ENCODE measurements around the gene LRFN4.

Gene LRFN4

DNA sequence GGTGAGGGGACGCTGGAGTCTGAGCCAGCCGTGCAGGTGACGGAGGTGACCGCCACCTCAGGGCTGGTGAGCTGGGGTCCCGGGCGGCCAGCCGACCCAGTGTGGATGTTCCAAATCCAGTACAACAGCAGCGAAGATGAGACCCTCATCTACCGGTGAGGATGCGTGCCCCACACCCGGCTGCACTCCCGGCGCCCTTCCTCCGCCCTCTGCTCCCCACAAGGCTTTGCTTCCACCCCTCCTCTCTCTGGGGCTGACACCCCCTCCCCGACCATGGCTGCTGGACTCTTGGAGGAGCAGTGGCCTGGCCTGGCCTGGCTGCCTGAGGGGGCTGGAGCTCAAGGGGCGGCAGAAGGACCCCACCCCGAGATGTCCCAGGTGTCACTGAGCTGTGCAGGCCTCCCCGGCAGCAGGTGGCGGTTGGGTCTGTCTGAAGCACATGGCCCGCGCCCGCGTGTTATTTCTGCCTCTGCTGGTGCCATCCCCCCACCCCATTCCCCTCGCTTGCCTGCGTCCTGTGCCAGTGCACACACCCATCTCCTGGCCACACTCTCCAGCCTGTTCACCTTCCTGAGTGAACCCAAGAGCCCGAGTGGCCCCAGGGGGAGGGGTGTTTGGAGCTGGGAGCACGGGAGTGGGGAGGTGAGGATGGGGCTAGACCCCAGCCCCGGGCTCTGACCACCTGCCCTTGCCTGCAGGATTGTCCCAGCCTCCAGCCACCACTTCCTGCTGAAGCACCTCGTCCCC is 2.2 kb downstream of the LRFN4 start:
- no peak for DNase-seq

DNA sequence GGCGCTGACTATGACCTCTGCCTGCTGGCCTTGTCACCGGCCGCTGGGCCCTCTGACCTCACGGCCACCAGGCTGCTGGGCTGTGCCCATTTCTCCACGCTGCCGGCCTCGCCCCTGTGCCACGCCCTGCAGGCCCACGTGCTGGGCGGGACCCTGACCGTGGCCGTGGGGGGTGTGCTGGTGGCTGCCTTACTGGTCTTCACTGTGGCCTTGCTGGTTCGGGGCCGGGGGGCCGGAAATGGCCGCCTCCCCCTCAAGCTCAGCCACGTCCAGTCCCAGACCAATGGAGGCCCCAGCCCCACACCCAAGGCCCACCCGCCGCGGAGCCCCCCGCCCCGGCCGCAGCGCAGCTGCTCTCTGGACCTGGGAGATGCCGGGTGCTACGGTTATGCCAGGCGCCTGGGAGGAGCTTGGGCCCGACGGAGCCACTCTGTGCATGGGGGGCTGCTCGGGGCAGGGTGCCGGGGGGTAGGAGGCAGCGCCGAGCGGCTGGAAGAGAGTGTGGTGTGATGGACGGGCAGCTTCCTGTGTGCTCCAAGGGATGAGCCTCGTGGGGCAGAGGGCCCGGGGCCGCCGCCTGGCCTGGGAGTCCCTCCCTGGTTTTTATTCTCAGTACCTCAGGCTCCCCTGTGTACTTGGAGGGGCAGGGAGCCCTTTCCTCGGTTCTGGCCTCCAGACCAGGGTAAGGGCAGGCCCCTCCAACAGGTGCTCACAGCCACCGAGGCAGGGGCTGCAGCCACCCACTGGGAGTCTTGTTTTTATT is 3.0 kb downstream of the LRFN4 start:
- DNase-seq = no peak

DNA sequence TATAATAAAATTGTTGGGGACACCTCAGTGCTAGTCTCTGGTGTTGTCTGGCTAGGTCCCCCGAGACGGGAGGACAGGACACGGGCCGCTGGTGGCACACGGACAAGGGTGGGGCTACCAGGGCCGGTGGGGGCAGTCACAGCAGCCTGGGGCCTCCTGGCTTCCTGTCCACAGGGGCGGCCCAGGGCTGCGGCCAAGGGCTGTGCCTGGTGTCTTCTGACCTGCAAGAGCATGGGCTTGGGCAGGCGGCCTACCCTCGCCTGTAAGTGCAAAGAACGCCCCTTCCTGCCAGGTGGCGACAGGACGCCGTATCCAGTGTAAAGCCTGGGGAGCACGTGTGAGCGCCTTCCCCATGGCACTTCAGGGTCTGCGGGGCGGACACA is 3.6 kb downstream of the LRFN4 start:
- no peak for DNase-seq

DNA sequence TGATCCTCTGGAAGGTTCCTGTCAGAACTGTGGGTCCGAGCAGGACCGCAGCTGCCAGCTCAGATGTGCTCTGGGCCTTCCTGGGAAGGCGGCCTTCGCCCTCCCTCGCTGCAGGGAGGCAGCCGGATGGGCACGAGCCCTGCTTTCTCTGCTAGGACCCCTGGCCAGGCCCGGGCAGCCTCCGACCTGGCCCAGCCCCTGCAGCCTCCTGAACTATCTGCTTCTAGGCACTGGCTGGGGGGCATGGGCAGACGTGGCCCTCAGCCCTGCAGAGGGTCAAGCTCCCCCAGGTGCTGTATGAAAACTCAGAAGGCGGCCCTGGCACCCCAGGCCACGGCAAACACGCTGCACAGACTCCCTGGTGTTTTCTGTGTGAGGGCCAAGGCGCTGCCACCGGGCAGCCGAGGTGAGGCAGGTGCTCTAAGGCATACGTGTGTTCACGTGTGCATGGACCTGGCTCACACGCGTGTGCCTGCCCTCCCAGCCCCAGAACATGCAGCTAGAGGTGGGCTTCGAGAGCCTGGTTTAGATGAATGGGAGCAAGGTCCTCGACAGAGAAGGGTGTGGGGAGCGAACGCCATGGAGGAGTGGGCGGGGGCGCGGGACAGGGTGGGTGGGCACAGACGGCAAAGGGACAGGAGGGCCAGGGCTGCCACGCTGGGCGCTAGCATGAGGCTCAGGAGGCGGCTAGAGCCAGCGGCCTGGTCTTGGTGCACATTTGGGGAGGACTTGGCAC is 4.3 kb downstream of the LRFN4 start:
- DNase-seq = no peak

DNA sequence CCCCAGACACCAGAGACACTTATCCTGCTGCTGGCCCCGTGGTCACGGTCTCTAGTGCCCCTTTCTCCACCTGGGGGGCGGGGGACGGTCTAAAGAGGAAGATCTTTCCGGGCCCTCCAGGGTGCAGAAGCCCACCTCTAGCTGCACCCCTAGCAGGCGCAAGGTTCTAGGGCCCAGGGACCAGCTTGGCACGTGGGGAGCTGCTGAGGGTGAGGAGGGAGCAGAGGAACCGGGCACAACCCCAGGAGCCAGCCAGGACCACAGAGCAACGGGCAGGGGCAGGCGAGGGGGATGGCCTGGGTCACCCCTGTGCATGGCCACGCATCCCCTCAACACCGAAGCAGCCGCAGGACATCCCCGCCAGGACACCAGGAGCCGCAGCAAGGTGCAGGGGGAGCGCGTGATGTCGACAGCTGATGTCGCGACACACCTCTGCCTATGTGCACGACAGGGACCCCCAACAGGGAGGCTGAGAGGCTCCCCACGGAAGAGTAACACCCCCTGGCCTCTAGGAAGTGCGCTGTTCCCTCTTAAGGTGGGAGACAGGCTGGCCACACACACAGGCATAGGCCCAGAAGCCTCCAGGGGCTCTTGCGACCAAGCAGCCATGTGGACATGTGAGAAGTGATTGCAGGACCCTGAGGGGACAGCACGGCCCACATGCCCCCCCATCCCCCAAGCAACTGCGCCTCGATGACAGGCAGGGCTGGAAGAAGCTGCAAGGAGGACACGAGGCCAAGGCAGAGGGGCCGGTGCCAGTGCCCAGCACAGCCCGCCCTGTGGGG is 5.1 kb downstream of the LRFN4 start:
- DNase-seq = no peak

DNA sequence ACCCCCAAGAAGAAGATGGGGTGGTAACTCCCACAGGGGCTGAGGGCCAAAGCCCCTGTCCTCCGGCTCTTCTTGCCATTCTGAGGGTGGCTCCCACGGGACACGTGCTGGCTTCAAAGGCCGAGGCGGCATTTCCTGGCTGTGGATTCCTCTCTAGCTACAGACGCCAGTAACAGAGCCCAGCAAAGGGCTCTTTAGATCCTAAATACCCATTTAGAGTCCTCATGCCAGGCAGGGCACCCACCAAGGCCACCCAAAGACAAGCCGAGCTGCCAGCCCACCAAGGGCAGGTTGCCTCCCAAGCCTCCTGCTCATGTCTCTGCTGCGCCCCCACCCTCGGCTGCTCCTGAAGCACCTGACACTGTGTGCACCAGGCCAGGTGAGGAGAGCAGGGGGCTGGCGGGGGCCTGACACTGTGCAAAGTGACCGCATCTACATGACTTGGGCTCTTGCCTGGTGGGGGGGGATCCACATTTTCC is 5.7 kb downstream of the LRFN4 start:
- DNase-seq = no peak

DNA sequence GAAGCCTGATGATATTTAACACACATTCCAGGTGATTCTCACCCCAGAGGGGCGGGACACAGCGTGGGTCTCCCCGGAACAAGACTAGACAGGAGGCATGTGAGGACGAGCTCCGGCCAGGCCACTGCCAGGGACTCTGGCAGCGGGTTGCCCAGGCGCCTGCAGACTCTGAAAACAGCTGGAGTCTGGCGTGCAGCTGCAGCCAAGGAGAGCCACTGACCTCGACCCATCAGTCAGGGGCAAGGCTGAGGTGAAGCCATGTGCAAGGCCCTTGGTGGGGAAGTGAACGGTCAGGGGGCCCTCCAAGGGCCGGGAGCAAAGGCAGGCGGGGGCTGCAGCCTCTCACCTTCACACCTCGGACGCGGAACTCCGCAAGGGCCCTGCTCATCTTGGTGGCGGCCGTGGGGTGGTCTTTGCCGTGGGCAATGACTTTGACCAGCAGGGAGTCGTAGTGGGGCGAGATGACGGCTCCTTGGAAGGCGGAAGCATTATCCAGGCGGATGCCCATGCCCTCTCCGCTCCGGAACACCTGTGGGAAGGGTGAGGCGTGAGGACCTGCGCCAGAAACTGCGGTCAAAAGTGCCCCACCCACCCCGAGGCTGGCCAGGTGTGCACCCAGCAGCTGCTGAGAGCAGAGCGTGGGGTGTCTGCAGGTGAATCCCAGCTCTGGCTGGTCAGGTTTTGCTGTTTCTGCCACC is 6.7 kb downstream of the LRFN4 start:
- DNase-seq = no peak

DNA sequence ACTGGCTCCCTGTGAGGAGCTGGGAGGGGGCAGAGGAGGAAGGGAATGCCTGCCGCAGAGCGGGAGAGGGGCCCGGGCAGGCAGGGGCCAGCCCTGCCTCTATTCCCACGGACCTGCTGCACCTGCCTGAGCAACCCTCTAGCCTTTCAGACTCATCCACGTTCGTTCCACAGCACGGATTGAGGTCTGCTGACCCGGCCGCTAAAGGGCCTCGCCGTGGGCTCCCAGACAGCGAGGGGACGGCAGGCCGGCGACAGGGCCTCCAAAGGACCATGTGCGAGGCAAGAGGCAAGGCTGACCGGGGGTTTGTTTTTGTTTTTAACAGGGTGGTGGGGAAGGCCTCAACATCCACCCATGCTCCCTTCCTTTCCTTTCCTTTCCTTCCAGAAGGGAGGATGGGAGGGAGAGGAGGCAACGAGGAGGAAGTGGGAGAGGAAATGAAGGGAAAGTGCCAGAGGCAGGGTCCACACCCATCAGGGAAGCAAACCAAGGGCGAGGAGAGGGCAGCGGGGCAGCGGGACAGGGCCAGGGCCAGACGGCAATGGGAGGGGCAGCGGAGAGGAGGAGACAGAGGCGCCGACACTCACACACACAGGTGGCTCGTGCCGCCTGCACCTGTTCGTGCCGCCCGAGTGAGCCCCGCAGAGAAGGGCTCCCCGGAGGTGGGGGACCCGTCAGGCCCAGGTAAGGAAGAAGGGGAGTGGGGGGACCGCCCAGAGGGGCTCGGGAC is 7.5 kb downstream of the LRFN4 start:
- no peak for DNase-seq

DNA sequence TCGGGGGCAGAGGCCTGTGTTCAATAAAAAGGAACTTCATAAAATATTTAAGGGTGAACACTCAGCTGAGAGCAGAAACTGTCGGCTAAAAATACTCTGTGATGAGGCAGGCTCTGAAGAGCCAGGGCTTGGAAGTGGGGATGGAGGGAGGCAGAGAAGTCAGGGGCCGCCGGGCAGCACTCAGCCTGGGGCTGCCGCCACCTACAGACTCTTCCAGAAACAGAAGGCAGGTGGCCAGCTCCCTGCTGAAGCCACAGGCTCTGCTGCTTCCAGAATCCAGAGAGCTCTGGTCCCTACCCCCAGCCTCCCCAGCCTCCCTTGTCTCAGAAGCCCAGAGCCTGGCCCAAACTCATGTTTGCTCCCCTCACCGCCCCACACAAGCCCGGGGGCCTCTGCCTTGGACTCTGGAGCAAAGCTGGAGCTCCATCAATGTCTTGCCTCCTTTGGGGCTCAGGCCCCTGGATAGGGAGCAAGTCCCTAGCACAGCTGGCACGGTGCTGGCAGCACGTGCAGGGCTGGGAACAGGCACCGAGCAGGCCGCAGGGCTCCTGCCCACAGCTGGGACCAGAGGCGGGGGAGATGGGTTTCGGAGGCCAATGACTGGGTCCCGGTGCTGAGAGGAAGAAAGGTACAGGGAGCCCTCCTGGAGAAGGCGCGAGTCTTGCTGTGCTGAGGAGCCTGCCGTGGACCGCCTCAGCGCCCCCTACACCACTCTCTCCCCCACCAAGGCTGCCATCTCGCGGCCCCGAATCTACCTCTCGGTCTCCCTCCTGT is 8.2 kb downstream of the LRFN4 start:
- DNase-seq = no peak

DNA sequence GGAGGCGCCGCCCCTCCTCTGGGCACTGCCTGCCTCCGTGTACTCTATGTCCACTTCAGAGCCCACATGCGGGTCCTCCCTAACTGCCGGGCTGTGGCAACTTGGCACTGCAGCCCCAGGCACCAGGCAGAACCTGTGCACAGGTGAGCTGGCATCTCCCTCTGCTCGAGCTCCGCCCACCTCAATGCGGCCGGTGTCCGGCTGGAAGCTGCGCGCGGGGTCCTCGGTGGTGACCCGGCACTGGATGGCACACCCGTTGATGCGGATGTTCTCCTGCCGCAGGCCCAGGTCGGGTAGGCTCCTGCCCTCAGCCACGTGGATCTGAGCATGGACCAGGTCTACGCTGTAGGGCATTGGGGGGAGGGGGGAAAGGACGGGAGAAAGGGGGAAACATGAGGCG is 9.1 kb downstream of the LRFN4 start:
- DNase-seq = no peak

DNA sequence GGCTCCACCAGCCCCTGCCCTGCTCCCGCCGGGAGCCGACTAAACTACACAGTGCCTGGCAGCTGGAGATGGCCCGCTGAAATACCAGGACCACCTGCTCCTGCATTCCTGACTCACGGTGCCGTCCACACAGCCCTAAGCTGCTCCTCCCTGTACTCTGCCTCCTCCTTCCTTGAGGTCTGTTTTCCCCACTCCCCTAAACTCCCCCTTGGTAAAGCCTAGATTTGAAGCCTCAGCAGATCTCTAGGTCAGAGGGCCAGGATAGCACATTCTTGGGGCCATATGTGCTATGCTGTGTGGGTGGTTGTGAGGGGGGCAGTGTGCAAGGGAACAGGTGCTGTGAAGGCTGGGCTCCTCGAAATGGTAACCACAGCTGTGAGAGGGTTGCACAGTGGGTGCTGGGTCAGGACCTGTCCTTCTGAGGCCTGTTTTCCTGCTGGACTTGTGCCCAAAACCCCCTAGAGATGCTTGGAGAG is 9.7 kb downstream of the LRFN4 start:
- no peak for DNase-seq

DNA sequence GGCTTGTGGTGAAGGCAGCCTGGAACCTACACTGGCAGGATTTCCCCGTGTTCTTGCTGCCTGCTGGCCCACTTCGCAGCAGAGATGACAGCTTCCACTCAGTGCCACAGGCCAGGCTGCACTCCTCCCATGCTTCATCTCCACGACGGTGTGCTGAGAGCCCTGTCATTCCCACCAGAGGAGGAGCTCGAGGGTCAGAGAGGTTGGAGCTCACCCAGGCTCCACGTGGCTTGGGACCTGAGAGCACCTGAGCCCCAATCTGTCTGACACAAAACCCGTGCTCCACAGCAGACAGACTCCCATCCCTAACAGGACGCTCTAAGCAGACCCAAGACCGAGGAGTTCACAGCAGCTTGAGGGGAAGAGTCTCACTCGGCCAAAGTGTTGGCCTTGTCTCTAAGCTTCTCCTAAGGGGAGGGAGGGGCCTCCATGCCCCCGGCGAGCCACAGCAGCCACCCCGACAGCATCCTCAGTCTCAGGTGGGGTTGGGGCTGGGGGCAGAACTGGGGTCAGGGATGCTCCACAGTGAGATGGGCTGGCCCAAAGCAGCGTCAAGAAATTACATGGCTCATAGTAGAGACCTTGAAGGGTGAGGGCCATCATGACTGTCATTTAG is 10.7 kb downstream of the LRFN4 start:
- DNase-seq = no peak

DNA sequence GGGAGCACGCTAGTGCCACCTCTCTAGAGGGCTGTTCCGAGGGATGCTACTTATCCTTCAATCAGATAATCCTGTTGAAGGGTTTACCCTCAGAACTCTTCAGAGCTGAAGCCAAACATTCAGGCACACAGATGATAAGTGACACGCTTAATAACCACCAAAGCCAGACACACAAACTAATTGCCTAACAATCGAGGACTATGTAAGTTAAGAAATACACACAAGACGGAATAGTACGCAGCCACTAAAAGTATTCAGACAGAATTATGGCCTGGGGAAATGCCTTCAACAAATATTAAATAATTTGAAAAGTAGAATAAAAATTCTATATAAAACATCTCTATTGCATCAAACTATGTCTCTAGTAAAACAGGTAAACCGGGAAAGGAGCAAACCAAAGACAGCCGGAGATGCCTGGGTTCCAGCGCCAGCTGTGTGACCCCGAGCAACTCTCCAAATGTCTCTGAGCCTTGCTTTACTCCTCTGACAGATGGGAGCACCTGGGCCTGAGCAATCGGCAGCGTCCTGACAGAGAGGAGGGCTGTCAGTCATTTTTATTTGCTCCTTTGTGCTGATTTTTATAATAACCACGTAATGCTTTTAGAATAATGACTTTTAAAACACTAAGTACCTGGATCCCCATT is 11.3 kb downstream of the LRFN4 start:
- DNase-seq = no peak

DNA sequence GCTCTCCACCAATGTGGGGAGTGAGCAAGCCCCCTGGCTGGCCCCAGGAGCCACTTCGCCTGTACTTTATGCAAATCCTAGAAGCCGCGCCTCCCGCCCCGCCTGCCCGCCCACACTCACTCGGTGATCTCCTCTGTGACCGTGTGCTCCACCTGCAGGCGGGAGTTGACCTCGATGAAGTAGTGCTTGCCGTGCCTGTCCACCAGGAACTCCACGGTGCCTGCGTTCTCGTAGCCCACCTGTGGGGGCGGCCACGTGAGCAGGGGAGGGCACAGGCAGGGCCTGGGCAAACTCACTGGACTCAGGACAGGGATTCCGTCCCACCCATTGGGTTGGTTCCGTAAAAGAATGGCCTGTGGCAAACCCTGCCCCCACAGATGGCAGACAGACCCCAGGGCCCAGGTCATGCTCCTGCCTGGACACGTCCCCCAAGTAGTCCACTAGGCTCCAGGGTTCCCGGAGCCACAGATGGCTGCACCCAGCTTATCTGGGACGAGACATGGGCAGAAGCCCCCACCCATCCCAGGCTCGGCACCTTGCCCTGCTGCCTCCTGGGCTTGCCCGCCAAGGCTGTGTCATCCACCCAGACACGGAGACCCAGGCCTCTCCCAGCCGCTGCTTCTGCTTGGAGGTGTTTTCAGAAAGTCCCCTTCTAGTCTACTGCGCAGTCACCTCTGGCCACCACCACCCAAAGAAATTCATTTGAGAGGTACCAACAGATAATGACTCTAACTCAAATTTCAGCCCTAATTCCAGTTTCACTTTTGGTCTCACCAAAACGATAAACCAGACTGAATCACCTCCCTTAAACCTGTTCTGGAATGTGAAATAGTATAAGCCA is 12.1 kb downstream of the LRFN4 start:
- DNase-seq = peak; percentile 7

DNA sequence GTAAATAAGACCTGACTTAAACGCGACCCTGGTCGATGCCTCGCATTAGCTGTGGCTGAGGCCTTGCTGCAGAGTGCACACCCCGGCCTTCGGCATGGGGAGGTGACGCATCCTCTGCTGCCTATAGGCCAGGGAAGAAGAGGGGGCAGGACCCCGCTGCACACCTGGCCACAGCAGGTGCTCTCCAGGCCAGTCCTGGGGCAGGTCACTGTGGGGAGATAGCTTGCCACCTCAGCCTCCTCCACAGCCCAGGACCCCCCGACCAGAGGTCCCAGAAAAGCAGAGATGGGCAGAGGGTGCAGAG is 12.7 kb downstream of the LRFN4 start:
- DNase-seq = no peak

DNA sequence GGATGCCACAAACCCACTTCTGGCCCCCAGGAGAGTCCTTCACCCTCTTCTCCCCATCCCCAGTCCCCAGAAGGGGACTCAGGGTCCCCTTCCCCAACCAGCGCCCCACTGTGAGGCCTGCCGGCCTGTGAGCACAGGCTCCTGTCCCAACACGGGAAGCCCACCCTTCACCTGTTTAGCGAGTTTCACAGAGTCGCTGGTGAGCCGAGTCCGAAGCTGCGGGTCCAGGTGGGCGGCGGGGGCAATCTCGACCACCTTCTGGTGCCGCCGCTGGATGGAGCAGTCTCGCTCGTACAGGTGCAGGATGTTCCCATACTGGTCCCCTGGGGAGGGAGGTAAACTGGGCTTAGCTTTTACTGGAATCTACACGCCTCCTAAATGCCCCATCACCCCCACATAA is 13.3 kb downstream of the LRFN4 start:
- DNase-seq = no peak

DNA sequence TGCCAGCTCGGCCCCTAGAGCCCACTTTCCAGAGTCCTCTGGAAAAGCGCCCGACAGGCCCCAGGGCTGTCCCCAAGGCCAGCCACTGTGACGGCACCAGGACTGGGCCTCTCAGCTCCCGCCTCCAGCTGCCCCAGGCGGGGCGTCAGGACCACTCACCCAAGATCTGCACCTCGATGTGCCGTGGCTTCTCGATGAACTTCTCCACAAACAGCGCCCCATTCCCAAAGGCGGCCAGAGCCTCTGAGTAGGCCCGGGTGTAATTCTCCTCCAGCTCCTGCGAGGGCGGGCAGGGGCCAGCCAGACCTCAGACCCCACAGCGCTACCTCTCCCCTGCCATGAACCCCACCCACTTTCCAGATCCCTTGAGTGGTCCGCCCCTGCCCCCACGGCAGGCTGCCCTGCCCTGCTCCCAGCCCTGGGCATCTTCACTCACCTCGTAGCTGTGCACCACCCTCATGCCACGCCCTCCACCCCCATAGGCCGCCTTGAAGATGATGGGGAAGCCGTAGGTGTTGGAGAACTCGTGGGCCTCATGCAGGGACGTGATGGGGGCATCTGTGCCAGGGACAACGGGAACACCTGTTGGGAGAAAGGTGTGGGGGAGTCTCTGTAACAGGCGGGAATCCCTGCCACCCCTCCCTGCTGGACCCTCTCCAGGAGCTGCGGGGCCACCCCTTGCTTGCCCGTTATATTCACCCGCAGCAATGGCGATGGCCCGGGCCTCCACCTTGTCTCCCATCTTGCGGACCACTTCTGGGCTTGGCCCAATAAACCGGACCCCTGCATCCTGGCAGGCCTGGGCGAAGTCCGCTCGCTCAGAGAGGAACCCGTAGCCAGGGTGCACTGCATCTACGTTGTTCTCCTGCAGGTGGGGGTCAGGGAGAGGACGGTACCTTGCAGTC is 14.0 kb downstream of the LRFN4 start:
- no peak for DNase-seq

DNA sequence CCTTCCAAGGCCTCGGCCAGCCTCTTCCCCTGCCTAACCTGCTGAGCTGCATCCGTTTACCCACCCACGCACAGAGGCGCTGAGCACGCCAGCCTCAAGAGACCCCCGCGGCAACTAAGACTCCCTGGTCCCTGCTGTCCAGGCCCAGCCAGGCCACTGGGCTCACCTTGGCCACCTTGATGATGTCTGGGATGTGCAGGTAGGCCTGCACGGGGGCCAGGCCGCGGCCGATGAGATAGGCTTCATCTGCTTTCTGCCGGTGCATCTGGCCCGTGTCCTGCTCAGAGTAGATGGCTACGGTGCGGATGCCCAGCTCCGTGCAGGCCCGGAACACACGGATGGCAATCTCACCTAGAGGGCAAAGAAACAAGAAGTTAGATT is 14.6 kb downstream of the LRFN4 start:
- DNase-seq = no peak

Data from NCI-H1048 (cell line).